Gastrocnemius medialis (tissue), 4 donors: ENCODE measurements around the gene URM1. TPM values are rescaled to one million over a fixed set of nuclear protein-coding genes. Genes with fewer than 3 reads are reported as not detected.

Experiments
- ATAC-seq, 2 donors: fragments of 150-250 bp; one replicate each; pipeline ENCODE4 v1.9.1; 2016
- DNase-seq, 2 donors: peaks; one replicate each; pipeline ENCODE4 v3.0.0-alpha.2; 2019
- H3K27ac ChIP-seq, 4 donors: fragments of 200-600 bp; sonication (generic); 1 replicate in 1 of 4; 2 replicates in 3 of 4; pipeline ENCODE4 v1.5.1; 2016 to 2018; ENCODE audit warnings: mild to moderate bottlenecking in 2 of 4, moderate library complexity in 1 of 4
- H3K27me3 ChIP-seq, 3 donors: fragments of 200-600 bp; sonication (generic) in 2 of 3; 1 replicate in 1 of 3; 2 replicates in 2 of 3; pipeline versions ENCODE4 v1.5.1 to v1.6.0; 2016 to 2019; ENCODE audit warnings: mild to moderate bottlenecking in 1 of 3, moderate library complexity in 1 of 3
- H3K36me3 ChIP-seq, 2 donors: fragments of 200-600 bp; sonication (generic) in 1 of 2; one replicate each; pipeline ENCODE4 v1.5.1; 2017 to 2018
- H3K4me1 ChIP-seq, 2 donors: fragments of 200-600 bp; sonication (generic) in 1 of 2; one replicate each; pipeline ENCODE4 v1.5.1; 2016 to 2017; ENCODE audit warnings: mild to moderate bottlenecking in 2 of 2
- H3K4me3 ChIP-seq, 4 donors: fragments of 200-600 bp; sonication (generic) in 3 of 4; 1 replicate in 1 of 4; 2 replicates in 3 of 4; pipeline ENCODE4 v1.5.1; 2016 to 2019; ENCODE audit warnings: mild to moderate bottlenecking in 2 of 4
- H3K9me3 ChIP-seq, 3 donors: fragments of 200-600 bp; sonication (generic) in 2 of 3; 1 replicate in 1 of 3; 2 replicates in 2 of 3; pipeline ENCODE4 v1.5.1; 2016 to 2019
- CTCF ChIP-seq, 5 experiments: fragments of 450-650 bp in 3 of 5; fragments of 200-600 bp in 2 of 5; sonication (generic) in 2 of 5; IDR thresholded peaks in 4 of 5; conservative IDR thresholded peaks in 1 of 5; 1 replicate in 4 of 5; 2 replicates in 1 of 5; pipeline ENCODE4 v1.5.1; 2016 to 2019; ENCODE audit warnings: antibody characterized with exemption in 5 of 5, mild to moderate bottlenecking in 3 of 5, moderate library complexity in 3 of 5
- POLR2A ChIP-seq, 2 donors: fragments of 450-650 bp; IDR thresholded peaks; one replicate each; pipeline ENCODE4 v1.6.1; 2017; ENCODE audit warnings: antibody characterized with exemption in 2 of 2, mild to moderate bottlenecking in 2 of 2, moderate library complexity in 2 of 2
- in situ Hi-C, 4 donors: fragments of 200-750 bp; cut with MboI; loops; one replicate each; pipeline versions ENCODE4 v1.15.0 to v1.8.0; 2017; ENCODE audit warnings: low sequenced_read_pairs in 4 of 4
- intact Hi-C: fragments of 100-400 bp; cut with DNase I; formaldehyde crosslinking; loops from one replicate; pipeline ENCODE4 v1.15.1; 2023; ENCODE audit warnings: low total_unique reads
- total RNA-seq, 4 donors: library from RNA; depleted of rRNA; stranded (reverse); fragments of >200 nt; gene quantifications; one replicate each; pipeline versions ENCODE4 v1.1.0 to v1.2.3, GENCODE V29; 2016

URM1 gene
- total RNA-seq, 4 donors from 2014 or later = 24.1 to 34.1 (median 32.9) TPM

GRCh38 chr9:128342971-128343680, 28.0 kb upstream of the URM1 start:
- ATAC-seq = no peak
- H3K9me3 ChIP-seq = no peaks in the 10 kb centered on the region
- H3K27ac ChIP-seq = no peak overlapping the region
- H3K4me1 ChIP-seq = peaks cover 5 to 15% of the 10 kb centered on the region in 2 donors
- in situ Hi-C loops = loop anchor here in 1 of 4 donors (25.0 kb wide), 1 partner anchor 156 kb away; the partner anchor contains the start of gene CIZ1
- H3K36me3 ChIP-seq = peaks cover 0 to 56% of the 10 kb centered on the region in 2 donors
- H3K27me3 ChIP-seq = no peaks in the 10 kb centered on the region
- intact Hi-C loops = no loop called here
- no peak overlapping the region for H3K4me3 ChIP-seq
- TF ChIP-seq POLR2A (IDR thresholded peaks at IDR 0.05) = no peak
- no peak for TF ChIP-seq CTCF (IDR thresholded peaks at IDR 0.05 in 4 of 5, conservative IDR thresholded peaks at IDR 0.05 in 1 of 5)
- no peak for DNase-seq

GRCh38 chr9:128343855-128344254, 27.3 kb upstream of the URM1 start:
- DNase-seq (no peak), ATAC-seq (no peak)
- peaks cover 5 to 15% of the 10 kb centered on the region in 2 donors for H3K4me1 ChIP-seq
- no peak overlapping the region for H3K27ac ChIP-seq
- no peak for TF ChIP-seq POLR2A (IDR thresholded peaks at IDR 0.05)
- TF ChIP-seq CTCF (IDR thresholded peaks at IDR 0.05 in 4 of 5, conservative IDR thresholded peaks at IDR 0.05 in 1 of 5) = no peak
- peaks cover 0 to 63% of the 10 kb centered on the region in 2 donors for H3K36me3 ChIP-seq
- in situ Hi-C loops (loop anchor here in 1 of 4 donors (25.0 kb wide), 1 partner anchor 157 kb away; the partner anchor contains the start of gene CIZ1), intact Hi-C loops (no loop called here)
- H3K4me3 ChIP-seq = no peak overlapping the region
- no peaks in the 10 kb centered on the region for H3K27me3 ChIP-seq
- no peaks in the 10 kb centered on the region for H3K9me3 ChIP-seq

GRCh38 chr9:128344931-128345605, 26.1 kb upstream of the URM1 start:
- DNase-seq = no peak
- Histone ChIP-seq H3K27ac (no peak overlapping the region), H3K4me3 (no peak overlapping the region), H3K36me3 (peaks cover 0 to 75% of the 10 kb centered on the region in 2 donors), H3K4me1 (peaks cover 5 to 11% of the 10 kb centered on the region in 2 donors), H3K9me3 (no peaks in the 10 kb centered on the region), H3K27me3 (no peaks in the 10 kb centered on the region)
- in situ Hi-C loops (loop anchor here in 1 of 4 donors (25.0 kb wide), 1 partner anchor 158 kb away; the partner anchor contains the start of gene CIZ1), intact Hi-C loops (no loop called here)
- no peak for TF ChIP-seq CTCF (IDR thresholded peaks at IDR 0.05 in 4 of 5, conservative IDR thresholded peaks at IDR 0.05 in 1 of 5)
- TF ChIP-seq POLR2A (IDR thresholded peaks at IDR 0.05) = no peak
- ATAC-seq = no peak

- in situ Hi-C loops (loop anchor here in 1 of 4 donors (25.0 kb wide), 1 partner anchor 162 kb away; the partner anchor contains the start of gene CIZ1), intact Hi-C loops (no loop called here)
- Histone ChIP-seq H3K4me3 (no peak overlapping the region), H3K36me3 (peaks cover 0 to 81% of the 10 kb centered on the region in 2 donors), H3K9me3 (no peaks in the 10 kb centered on the region), H3K4me1 (no peaks in the 10 kb centered on the region), H3K27me3 (no peaks in the 10 kb centered on the region), H3K27ac (no peak overlapping the region)
- DNase-seq (no peak), ATAC-seq (no peak)
- TF ChIP-seq POLR2A (IDR thresholded peaks at IDR 0.05) (no peak), CTCF (IDR thresholded peaks at IDR 0.05 in 4 of 5, conservative IDR thresholded peaks at IDR 0.05 in 1 of 5) (no peak)
Measured at GRCh38 chr9:128349125-128349524, 22.0 kb upstream of the URM1 start.
